ENCODE data around the gene CORO1A.

Gene CORO1A

DNA sequence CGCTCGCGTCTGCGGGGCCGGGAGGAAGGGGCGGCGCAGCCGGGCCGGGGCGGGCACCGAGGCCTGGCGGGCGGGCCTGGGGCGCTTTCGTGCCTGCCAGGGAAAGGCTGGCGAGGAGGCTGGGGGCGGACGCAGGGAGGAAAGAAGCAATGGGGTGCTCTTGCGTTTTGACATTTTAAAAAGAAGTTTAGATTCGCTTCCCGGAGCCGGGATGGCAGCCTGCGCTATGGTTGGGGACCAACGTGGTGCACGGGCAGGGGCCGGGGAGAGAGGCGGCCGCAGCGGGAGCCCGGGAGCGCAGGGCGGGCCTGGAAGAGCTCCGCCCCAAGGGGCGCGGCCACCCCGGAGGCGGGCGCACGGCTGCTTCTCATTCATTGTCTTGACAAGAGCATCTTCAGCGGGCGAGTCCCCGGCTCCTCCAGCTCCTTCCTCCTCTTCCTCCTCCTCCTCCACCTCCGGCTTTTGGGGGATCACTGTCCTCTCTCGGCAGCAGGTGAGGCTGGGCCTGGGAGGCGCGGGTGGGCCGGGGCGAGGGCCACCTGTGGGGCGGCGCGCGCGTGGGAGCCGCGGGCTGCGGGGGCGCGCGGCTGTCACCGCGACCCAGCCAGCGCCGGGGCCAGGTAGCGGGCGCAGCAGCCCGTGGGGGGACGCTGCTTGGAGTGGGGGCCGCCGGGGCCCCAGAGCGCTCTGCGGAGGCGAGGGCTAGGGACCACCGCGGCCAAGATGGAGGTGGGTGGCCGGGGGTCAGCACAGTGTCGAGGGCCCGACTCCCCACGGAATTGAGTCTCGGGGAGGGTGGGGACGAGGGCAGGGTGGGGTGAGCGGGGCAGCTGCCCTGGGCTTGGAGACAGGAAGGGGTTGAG lies at the start of gene CORO1A:
CORO1A (plus strand) TSS at position 370 of the 863 bp plus-strand sequence. CDS start 1,608 bp downstream, outside the sequence.
- DNase-seq = peak; percentile 81
- in situ Hi-C loops (cut with HindIII; ENCODE audit: low pct_ligation_motif_present, low pct_unique_long_range_greater_than_20kb, low sequenced_read_pairs) = no loop called here

DNA sequence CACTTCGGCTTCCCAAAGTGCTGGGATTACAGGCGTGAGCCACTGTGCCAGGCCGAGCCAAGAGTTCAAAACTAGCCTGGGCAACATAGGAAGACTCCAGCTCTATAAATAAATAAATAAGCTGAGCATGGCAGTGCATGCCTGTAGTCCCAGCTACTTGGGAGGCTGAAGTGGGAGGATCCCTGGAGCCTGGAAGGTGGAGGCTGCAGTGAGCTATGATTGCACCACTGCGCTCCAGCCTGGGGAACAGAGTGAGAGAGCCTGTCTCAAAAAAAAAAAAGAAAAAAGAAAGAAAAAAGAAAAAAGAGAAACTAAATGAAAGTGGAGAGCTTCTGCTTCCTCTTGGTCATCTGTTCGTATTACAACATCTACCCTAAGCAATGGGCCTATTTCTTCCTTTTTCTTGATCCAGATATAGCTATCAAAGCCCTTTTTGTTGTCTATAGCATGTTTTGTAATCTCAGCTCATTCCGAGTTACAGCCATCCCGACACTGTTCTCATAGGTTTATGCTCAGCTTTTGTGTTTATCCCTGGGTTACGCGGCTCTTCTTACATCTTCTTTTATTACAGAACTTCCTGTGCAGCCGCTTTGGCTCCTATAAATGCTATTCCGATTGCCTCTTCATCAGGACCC lies 46.3 kb upstream of the CORO1A start:
- in situ Hi-C loops (cut with HindIII; ENCODE audit: low pct_ligation_motif_present, low pct_unique_long_range_greater_than_20kb, low sequenced_read_pairs) = no loop called here
- DNase-seq = no peak

DNA sequence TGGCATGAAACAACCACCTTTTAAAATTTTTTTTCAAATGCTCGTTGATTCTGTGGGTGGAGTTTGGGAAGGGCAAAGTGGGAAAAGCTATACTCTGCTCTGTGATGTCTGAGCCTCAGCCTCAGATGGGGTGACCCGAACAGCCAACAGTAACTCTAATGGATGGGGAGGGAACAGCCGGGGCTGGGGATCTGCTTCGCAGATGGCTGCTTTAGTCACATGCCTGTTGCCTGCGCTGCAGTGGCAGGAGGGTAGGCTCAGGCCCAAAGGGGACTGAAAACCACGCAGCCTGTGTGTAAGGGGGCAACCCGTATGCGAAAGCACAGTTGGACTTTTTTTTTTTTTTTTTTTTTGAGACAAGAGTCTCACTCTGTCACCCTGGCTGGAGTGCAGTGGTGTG lies 45.5 kb upstream of the CORO1A start:
- in situ Hi-C loops (cut with HindIII; ENCODE audit: low pct_ligation_motif_present, low pct_unique_long_range_greater_than_20kb, low sequenced_read_pairs) = no loop called here
- DNase-seq = no peak

DNA sequence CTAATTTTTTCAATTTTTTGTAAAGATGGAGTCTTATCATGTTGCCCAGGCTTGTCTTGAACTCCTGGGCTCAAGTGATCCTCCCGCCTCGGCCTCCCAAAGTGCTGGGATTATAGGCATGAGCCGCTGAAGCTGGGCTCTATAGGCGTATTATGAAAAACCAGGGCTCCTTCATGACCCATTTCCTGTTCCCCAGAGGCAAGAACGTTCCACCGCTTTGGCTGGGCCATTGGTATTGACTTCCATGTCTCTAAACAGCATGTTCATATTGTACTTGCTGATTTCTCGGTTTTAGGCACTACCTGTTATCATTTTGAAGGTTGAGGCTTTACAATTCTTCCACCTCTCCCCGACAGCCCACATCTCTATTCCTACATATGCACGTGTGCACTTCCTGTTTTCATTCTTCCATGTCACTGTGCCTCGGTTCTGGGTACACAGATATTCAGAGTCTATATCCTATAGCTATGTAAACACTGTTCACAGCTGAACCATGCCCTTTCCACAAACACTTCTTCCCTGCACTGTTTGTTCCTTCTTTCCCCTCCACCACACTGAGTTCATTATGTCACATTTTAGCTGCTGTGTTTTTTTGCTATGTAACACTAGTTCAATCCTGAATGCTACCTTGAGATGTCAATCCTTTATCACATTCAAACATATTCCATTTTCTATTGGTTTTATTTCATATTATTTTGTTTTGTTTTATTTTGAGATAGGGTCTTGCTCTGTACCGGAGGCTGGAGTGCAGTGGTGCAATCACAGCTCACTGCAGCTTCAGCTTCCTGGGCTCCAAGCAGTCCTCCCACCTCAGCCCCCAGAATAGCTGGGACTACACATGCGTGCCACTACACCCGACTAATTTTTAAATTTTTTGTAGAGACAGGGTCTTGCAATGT lies 43.6 kb upstream of the CORO1A start:
- DNase-seq = no peak
- in situ Hi-C loops (cut with HindIII; ENCODE audit: low pct_ligation_motif_present, low pct_unique_long_range_greater_than_20kb, low sequenced_read_pairs) = no loop called here

DNA sequence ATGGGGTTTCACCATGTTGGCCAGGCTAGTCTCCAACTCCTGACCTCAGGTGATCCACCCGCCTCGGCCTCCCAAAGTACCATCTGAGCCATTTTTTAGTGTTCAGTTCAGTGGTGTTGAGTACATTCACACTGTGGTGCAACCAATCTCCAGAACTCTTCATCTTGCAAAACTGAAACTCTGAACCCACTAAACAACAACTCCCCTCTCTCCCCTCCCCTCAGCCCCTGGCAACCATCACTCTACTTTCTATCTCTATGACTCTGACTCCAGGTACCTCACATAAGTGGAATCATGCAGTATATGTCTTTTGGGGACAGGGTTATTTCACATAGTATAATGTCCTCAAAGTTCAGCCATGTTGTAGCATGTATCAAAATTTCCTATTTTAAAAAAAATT lies 41.7 kb upstream of the CORO1A start:
- DNase-seq = no peak
- in situ Hi-C loops (cut with HindIII; ENCODE audit: low pct_ligation_motif_present, low pct_unique_long_range_greater_than_20kb, low sequenced_read_pairs) = no loop called here

DNA sequence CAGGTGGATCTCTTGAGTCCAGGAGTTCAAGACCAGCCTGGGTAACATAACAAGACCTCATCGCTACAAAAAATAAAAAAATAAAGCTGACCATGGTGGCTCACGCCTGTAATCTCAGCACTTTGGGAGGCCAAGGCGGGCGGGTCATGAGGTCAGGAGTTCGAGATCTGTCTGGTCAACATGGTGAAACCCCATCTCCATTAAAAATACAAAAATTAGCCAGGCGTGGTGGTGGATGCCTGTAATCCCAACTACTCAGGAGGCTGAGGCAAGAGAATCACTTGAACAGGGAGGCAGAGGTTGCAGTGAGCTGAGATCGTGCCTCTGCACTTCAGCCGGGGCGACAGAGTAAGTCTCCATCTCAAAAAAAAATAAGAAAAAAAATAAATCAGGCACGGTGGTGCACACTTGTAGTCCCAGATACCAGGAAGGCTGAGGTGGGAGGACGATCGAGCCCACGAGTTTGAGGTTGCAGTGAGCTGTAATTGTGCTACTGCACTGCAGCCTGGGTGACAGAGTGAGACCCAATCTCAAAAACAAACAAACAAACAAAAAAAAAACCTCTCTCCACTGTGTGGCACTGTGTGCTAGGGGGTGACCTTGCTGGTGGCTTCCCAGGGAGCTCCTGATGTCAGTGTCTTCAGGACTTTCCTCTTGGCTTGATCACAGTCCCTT lies 40.6 kb upstream of the CORO1A start:
- in situ Hi-C loops (cut with HindIII; ENCODE audit: low pct_ligation_motif_present, low pct_unique_long_range_greater_than_20kb, low sequenced_read_pairs) = no loop called here
- DNase-seq = no peak

DNA sequence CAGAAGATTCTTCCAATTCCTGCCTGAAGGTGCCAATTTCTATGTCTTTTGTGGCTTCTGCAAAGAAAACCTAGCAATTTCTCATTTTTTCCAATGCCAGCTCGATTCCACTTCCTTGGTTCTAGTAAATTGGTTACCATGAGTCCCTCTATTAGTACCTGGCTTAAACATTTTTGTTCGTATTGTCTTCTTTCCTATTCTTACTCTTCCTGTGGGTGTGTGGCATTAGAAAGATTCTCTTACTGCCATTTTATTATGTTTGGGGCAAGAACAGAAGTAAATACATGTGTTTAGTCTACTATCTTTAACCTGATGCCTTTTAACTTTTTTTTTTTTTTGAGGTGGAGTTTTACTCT lies 40.1 kb upstream of the CORO1A start:
- DNase-seq = no peak
- in situ Hi-C loops (cut with HindIII; ENCODE audit: low pct_ligation_motif_present, low pct_unique_long_range_greater_than_20kb, low sequenced_read_pairs) = no loop called here

DNA sequence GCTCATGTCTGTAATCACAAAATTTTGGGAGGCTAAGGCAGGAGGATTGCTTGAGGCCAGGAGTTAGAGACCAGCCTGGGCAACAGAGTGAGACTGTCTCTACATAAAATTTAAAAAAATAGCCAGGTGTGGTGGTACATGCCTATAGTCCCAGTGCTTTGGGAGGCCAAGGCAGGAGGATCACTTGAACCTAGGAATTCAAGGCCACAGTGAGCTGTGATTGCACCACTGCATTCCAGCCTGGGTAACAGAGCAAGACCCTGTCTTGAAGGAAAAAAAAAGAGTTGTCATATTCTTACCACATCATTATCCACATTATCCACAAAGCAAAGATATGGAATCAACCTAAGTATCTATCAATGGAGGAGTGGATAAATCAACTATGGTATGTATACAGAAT lies 39.4 kb upstream of the CORO1A start:
- in situ Hi-C loops (cut with HindIII; ENCODE audit: low pct_ligation_motif_present, low pct_unique_long_range_greater_than_20kb, low sequenced_read_pairs) = no loop called here
- no peak for DNase-seq

DNA sequence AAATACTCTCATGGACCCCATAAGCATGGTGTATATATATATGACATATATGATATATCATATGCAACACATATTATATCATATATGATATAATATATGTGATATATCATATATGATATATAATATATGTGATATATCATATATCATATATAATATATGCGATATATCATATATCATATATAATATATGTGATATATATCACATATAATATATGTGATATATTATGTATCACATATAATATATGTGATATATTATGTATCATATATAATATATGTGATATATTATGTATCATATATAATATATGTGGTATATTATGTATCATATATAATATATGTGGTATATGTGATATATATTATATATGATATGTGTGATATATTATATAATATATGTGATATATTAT lies 38.5 kb upstream of the CORO1A start:
- in situ Hi-C loops (cut with HindIII; ENCODE audit: low pct_ligation_motif_present, low pct_unique_long_range_greater_than_20kb, low sequenced_read_pairs) = no loop called here
- no peak for DNase-seq

DNA sequence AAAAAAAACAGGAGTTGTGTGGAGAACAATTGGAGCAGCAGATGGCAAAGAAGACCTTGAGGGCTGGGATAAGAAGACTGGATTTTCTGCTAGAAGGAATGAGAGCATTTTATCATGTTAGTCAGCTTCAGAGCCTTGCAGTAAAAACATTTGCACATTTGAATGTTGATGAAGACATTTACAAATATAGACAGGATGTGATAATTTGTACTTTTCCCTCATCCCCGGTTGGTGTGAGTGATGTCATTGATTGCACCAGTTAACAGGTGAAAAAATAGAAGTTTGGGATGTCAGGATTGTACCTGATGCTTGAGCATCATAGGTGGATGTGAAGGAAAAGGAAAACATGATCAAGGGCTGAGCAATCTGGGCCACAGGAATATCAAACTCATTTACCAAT lies 37.7 kb upstream of the CORO1A start:
- in situ Hi-C loops (cut with HindIII; ENCODE audit: low pct_ligation_motif_present, low pct_unique_long_range_greater_than_20kb, low sequenced_read_pairs) = no loop called here
- no peak for DNase-seq

DNA sequence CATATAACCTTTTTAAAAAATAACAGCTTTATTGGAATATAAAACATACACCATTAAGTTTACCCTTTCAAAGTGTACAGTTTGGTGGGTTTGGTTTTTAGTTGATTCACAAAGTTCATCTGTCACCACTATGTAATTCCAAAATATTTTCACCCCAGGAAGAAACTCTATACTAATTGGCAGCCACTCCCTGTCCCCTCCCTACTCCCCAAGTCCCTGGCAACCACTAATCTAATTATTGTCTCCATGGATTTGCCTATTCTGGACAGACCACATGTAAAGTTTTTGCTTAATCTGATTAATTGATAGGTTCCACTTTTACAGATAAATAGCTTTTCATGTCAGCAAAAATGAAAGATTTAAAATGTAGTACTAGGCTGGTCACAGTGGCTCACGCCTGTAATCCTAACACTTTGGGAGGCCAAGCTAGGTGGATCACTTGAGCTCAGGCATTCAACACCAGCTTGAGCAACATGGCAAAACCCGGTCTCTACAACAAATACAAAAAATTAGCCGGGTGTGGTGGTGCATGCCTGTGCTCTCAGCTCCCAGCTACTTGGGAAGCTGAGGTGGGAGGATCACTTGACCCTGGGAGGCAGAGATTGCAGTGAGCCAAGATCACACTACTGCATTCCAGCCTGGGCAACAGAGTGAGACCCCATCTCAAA lies 35.4 kb upstream of the CORO1A start:
- DNase-seq = no peak
- in situ Hi-C loops (cut with HindIII; ENCODE audit: low pct_ligation_motif_present, low pct_unique_long_range_greater_than_20kb, low sequenced_read_pairs) = no loop called here

DNA sequence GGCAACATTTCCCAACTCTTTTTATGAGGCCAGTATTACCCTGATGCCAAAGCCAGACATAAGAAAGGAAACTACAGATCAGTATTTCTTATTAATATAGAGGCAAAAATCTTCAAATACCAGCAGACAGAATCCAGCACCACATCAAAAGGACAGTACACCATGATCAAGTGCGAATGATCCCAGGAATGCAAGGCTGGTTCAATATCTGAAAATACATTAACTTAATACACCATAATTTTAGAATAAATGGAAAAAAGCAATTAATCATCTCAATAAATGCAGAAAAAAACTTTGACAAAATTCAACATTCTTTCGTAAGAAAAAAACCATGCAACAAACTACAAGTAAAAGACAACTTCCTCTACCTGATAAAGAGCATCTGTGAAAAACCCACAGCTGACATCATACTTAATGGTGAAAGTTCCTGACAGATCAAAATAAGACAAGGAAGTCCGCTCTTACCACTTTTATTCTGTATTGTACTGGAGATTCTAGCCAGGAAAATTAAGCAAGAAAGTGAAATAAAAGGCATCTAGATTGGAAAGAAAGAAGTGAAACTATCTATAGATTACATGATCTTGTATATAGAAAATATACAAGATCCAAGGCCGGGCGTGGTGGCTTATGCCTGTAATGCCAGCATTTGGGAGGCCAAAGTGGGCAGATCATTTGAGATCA lies 34.0 kb upstream of the CORO1A start:
- in situ Hi-C loops (cut with HindIII; ENCODE audit: low pct_ligation_motif_present, low pct_unique_long_range_greater_than_20kb, low sequenced_read_pairs) = no loop called here
- no peak for DNase-seq

DNA sequence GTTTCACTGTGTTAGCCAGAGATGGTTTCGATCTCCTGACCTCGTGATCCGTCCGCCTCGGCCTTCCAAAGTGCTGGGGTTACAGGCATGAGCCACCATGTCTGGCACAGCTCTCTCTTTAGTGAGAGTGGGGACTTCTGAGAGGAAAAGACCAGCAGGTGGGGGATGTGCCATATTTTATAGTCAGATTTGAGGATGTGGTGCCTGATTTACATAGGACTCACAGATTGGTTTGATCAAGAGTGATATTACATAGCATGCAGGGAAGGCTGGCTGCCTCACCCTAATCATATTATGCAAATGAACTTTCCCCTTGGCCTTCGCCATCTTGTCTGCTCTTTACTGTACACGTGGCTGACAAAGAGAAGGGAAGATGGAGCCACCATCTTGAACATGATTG lies 32.3 kb upstream of the CORO1A start:
- in situ Hi-C loops (cut with HindIII; ENCODE audit: low pct_ligation_motif_present, low pct_unique_long_range_greater_than_20kb, low sequenced_read_pairs) = no loop called here

DNA sequence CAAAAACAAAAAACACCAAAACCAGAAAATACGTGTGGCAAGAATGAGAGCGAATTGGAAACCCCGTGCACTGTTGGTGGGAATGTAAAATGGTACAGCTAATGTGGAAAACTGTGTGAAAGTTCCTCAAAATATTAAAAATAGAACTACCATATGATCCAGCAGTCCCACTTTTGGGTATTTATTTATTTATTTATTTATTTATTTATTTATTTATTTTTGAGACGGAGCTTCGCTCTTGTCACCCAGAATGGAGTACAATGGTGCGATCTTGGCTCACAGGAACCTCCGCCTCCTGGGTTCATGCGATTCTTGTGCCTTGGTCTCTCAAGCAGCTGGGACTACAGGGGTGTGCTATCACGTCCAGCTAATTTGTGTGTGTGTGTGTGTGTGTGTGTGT lies 30.9 kb upstream of the CORO1A start:
- DNase-seq = no peak
- in situ Hi-C loops (cut with HindIII; ENCODE audit: low pct_ligation_motif_present, low pct_unique_long_range_greater_than_20kb, low sequenced_read_pairs) = no loop called here

More for the DNA sequence above, 32.3 kb upstream of the CORO1A start:
- no peak for DNase-seq

DNA sequence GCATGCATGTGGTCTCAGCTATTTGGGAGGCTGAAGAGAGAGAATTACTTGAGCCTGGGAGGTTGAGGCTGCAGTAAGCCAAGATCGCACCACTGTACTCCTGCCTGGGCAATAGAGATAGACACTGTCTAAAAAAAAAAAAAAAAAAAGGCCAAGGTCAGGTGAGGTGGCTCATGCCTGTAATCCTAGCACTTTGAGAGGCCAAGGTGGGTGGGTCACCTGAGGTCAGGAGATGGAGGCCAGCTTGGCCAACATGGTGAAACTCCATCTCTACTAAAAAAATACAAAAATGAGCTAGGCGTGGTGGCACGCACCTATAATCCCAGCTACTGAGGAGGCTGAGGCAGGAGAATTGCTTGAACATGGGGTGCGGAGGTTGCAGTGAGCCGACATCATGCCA lies 28.2 kb upstream of the CORO1A start:
- DNase-seq = no peak
- in situ Hi-C loops (cut with HindIII; ENCODE audit: low pct_ligation_motif_present, low pct_unique_long_range_greater_than_20kb, low sequenced_read_pairs) = no loop called here

DNA sequence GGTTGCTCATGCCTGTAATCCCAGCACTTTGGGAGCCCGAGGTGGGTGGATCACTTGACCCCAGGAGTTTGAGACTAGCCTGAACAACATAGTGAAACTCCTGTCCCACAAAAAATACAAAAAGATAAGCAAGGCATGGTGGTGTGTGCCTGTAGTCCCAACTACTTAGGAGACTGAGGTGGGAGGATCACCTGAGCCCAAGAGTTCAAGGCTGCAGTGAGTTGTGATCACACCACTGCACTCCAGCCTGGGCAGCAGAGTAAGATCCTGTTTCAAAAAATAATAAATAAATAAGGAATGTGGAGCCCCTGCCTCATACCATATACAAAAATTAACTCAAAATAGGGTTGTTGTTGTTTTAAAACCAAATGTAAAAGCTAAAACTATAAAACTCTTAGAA lies 26.2 kb upstream of the CORO1A start:
- DNase-seq = no peak
- in situ Hi-C loops (cut with HindIII; ENCODE audit: low pct_ligation_motif_present, low pct_unique_long_range_greater_than_20kb, low sequenced_read_pairs) = no loop called here

DNA sequence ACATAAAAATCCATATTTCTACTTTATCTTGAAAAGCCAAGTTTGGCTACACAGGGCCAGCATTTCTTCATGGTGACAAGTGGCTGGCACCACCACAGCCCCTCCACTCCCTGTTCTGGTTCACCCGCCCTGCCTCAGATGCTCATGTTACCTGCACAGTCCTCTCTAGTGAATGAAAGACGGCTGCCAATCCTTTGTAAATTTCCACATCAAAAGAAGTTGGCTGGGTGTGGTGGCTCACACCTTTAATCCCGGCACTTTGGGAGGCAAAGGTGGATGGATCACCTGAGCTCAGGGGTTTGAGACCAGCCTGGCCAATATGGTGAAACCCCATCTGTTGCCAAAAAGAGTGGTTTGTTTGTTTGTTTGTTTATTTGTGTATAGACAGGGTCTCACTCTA lies 19.9 kb upstream of the CORO1A start:
- no peak for DNase-seq
- in situ Hi-C loops (cut with HindIII; ENCODE audit: low pct_ligation_motif_present, low pct_unique_long_range_greater_than_20kb, low sequenced_read_pairs) = no loop called here
